ENCODE results near the gene CCDC85A.

GRCh38 chr2:56231361-56231760 lies 47.6 kb downstream of the CCDC85A start:
- TF ChIP-seq EGR1 (IDR thresholded peaks at IDR 0.05) (no peak), REST (IDR thresholded peaks at IDR 0.05; ENCODE audit: low read depth) (no peak)

Measured in Ishikawa (cell line).